AG09319 (cell line): ENCODE measurements around the gene MMP20.

Source experiments
- DNase-seq: peaks from one replicate; pipeline ENCODE4 v3.0.0-alpha.2; 2010; ENCODE audit warnings: low read depth; ENCODE audit errors: extremely low read depth
- TF ChIP-seq, protein P1 (sequence below): IDR thresholded peaks from 2 replicates; pipeline ENCODE4 v1.5.1; 2011; ENCODE audit warnings: low read depth, mild to moderate bottlenecking, inconsistent platforms, low read length, moderate library complexity

MMP20 gene

DNA sequence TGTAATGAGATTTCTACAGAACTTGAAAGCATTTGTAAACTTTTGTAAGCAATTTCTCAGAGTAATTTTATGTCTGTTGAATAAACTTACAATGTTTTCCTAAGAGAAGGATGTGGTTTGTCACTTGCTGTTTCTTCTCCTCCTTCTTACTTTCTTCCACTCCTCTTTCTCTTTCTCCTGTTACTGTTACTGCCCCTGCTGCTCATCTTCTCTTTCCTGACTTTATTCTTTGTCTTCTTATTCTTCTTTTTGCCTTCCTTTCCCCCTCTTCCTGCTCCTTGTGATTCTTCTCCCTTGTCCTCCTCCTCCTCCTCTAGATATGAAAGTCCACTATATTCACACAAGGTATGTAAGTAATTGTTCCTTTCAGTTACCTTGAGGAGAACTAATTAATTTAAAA, 63.5 kb downstream of the MMP20 start:
- TF ChIP-seq, protein P1, sequence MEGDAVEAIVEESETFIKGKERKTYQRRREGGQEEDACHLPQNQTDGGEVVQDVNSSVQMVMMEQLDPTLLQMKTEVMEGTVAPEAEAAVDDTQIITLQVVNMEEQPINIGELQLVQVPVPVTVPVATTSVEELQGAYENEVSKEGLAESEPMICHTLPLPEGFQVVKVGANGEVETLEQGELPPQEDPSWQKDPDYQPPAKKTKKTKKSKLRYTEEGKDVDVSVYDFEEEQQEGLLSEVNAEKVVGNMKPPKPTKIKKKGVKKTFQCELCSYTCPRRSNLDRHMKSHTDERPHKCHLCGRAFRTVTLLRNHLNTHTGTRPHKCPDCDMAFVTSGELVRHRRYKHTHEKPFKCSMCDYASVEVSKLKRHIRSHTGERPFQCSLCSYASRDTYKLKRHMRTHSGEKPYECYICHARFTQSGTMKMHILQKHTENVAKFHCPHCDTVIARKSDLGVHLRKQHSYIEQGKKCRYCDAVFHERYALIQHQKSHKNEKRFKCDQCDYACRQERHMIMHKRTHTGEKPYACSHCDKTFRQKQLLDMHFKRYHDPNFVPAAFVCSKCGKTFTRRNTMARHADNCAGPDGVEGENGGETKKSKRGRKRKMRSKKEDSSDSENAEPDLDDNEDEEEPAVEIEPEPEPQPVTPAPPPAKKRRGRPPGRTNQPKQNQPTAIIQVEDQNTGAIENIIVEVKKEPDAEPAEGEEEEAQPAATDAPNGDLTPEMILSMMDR = no peak
- no peak for DNase-seq

DNA sequence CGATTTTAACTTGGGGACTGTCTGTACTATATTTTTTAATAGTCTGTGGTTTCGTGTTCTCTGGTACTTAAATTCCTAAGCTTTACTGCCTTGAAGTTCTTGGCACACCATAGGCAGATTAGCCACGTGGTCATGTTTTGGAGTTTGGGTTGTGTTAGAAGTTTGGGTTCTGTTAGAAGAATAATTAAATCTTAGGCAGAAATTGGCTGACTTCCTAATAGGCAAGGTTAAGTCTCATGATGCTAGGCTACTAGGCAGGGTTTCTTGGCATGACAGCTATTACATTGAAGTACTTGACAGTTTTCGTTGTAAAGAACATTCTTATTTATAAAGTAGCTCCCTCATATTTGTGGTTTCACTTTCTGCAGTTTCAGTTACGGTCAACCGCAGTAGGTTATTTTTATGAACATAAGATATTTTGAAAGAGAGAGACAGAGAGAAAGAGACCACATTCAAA, 64.5 kb downstream of the MMP20 start:
- TF ChIP-seq, protein P1 = no peak
- DNase-seq = no peak

DNA sequence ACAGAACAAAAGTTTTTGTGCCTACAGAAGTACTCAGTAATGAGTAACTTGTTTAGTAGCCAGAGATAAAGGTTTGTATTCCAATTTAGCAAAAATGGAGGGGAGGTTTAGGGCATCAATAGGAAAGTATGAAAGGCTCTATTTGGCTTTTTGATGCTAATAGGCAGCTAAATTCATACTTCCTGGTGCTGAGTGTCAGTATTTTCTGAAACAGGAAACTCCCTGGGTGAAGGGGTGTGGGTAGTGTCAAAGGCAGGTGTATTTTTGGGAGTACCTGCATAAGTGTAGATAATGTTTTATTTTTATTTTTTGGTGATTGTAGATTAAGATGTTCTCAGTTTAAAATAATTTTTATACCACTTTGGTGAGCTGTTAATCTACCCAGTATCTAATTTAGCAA, 65.3 kb downstream of the MMP20 start:
- DNase-seq = no peak
- TF ChIP-seq, protein P1 = no peak

DNA sequence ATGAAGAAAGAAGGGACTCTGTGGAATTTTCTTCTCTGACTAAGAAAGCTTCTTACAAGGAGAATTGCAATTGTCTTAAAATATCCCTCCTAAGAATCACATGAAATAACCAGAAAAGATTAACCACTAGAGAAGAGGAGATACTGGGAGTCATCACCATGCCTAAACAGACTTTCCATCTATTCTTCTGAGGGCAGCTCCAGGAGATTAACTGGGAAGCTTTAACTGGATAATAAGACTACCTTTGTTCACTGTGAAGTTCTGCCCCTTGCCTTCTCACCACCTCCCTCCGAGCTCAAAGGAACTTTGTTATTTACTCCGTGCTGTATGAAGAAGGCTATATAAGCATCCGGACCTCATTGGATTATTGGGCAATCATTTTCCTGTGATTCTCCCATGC, 70.0 kb downstream of the MMP20 start:
- no peak for DNase-seq
- TF ChIP-seq, protein P1 = no peak

DNA sequence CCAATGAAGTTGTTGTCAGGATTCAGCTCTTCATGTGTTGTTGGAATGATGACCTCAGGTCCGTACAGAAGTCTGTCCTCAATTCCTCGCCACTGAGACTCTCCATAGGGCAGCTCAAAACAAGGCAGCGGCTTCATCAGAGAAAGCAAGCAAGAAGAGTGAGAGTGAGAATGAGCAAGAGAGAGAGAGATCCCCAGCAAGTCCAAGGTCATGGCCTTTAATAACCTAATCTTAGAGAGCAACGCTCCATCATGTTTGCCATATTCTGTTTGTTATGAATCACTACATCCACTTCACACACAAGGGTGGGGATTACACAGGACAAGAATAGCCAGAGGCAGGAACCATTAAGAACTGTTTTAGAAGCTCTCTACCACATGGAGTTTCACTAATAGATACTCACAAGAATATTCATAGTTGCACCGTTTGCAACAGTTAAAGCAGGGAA, 71.3 kb downstream of the MMP20 start:
- no peak for DNase-seq
- TF ChIP-seq, protein P1 = no peak

DNA sequence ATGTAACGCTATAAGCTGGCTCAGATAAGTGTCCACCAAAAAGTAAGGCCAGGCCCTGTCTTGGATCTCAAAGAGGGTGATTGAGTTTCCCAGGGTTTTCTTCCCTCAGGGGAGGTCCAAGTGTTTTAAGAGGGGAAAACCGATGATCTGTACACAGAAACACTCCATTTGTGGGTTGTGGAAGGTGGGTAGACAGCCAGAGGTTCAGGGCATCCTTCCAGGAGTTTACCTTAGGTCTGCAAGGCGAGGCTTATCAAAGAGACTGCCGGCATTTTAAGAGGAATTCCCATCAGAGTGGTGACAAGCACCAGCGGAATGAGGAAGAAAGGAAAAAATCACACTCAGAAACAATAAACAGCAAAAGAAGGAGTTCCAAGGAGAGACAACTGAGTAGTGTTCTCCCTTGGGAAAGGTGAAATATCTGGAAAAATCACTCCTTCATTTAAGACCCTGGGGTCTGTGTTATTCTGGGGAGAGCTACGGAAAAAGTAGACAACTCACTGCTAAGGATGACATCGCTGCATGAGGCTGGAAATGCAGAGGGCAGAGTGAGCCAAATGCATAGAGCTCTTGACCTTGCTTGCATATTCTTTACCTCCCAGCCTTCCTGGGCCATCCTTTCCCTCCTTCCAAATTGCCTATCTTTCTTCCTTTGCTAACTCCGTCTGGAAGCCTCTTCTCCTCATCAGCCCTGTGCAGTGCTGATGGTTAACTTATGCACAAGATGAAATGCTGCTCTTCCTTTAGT, 72.5 kb downstream of the MMP20 start:
- no peak for DNase-seq
- TF ChIP-seq, protein P1 = no peak

DNA sequence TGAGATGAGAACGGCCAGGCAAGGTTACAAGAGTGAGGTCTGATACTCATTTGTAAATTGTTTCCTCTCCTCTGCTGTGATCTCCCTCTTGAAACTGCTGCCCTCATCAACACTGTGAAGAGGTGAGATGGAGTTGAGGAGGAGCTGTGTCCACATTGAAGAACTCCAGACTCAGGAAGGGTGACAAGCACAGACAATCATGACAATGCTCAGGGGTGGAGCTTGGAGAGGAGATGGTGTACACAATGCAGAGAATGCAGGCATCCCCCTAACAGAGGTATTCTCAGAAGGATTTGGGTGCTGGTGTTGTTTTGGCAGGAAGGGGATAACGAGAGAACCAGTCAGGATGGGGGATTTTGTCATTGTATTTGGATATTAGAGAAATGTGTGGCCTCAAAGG, 73.1 kb downstream of the MMP20 start:
- TF ChIP-seq, protein P1 = no peak
- no peak for DNase-seq
